Colonic mucosa (tissue), 4 donors: ENCODE measurements around the gene A4GALT. TPM values are rescaled to one million over a fixed set of nuclear protein-coding genes. Genes with fewer than 3 reads are reported as not detected.
A peak's percentile ranks its signal among the peaks of the same experiment; 100 is the strongest.
"Not testable (repeated sequence)": the region's sequence is repeated elsewhere in the genome, so short reads cannot be mapped to it uniquely, and the experiment has no call there.

Experiments used
- DNase-seq: peaks from one replicate; pipeline ENCODE4 v3.0.0-alpha.2; 2020
- H3K27ac ChIP-seq: fragments of 200-600 bp; one replicate; pipeline ENCODE4 v1.8.0; 2021
- H3K27me3 ChIP-seq: fragments of 200-600 bp; one replicate; pipeline ENCODE4 v1.8.0; 2021
- H3K36me3 ChIP-seq: fragments of 200-600 bp; one replicate; pipeline ENCODE4 v1.8.0; 2021
- H3K4me1 ChIP-seq: fragments of 200-600 bp; one replicate; pipeline ENCODE4 v1.8.0; 2021; ENCODE audit warnings: mild to moderate bottlenecking
- H3K4me3 ChIP-seq: fragments of 200-600 bp; one replicate; pipeline ENCODE4 v1.8.0; 2021
- H3K9ac ChIP-seq, 2 donors: one replicate each; pipeline ENCODE4 v1.7.0; 2013; ENCODE audit warnings: control low read depth in 2 of 2, low read depth in 2 of 2, low read length in 2 of 2
- H3K9me3 ChIP-seq: fragments of 200-600 bp; one replicate; pipeline ENCODE4 v1.8.0; 2021
- intact Hi-C: fragments of 100-400 bp; cut with DNase I; formaldehyde crosslinking; loops from one replicate; pipeline ENCODE4 v1.14.1; 2022
- total RNA-seq, 2 donors: library from RNA; stranded (reverse); fragmentation: NEBNext Ultra II Directional in 1 of 2; extraction: Animal tissue kit (Norgen Biotek cat#: 25700) in 1 of 2; gene quantifications; one replicate each; pipeline ENCODE4 v1.2.1, GENCODE V29; 2021
- TF ChIP-seq, protein P1 (sequence below): fragments of 200-600 bp; IDR thresholded peaks from one replicate; pipeline ENCODE4 v1.8.0; 2022; ENCODE audit warnings: antibody characterized with exemption, mild to moderate bottlenecking
- donor health status: healthy.
- donor health status: DM: no; HTN: no; CAD: no.
- donor health status: DM: no; HTN: no; CAD: no.

The A4GALT gene
- total RNA-seq, 2 donors from 2014 or later, result 2.7 to 8.7 TPM

DNA sequence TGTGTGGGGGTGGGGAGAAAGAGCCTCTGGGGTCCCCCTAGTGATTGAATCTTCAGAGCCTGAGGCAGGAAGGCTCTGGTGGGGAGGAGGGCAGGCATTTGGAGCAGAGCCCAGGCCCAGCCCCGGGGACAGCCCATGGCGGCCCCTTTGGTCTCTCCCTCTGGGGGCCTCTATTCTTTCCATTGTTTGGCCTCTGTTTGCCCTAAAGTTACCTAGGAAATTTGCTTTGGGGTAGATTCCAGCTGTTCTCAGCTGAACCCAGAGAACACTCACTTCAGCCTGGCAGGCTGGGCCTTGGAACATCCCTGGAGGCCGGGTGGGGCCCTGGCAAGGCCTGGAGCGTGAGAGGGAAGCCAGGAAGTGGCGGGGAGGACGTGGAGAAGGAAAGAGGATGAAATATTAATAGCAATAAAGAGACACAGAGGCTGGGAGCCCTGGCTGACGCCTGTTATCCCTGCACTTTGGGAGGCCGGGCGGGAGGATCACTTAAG is 22.9 kb upstream of the A4GALT start:
- H3K4me1 ChIP-seq, result no peaks in the 10 kb centered on the region
- TF ChIP-seq, protein P1, sequence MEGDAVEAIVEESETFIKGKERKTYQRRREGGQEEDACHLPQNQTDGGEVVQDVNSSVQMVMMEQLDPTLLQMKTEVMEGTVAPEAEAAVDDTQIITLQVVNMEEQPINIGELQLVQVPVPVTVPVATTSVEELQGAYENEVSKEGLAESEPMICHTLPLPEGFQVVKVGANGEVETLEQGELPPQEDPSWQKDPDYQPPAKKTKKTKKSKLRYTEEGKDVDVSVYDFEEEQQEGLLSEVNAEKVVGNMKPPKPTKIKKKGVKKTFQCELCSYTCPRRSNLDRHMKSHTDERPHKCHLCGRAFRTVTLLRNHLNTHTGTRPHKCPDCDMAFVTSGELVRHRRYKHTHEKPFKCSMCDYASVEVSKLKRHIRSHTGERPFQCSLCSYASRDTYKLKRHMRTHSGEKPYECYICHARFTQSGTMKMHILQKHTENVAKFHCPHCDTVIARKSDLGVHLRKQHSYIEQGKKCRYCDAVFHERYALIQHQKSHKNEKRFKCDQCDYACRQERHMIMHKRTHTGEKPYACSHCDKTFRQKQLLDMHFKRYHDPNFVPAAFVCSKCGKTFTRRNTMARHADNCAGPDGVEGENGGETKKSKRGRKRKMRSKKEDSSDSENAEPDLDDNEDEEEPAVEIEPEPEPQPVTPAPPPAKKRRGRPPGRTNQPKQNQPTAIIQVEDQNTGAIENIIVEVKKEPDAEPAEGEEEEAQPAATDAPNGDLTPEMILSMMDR, result no peak
- H3K36me3 ChIP-seq, result no peaks in the 10 kb centered on the region
- no peak overlapping the region for H3K4me3 ChIP-seq
- peak overlapping the region in 1 of 2 donors; percentile 23 for H3K9ac ChIP-seq
- no peaks in the 10 kb centered on the region for H3K27me3 ChIP-seq
- intact Hi-C loops, result no loop called here
- peak; percentile 45 for DNase-seq
- peak overlapping the region; percentile 50 for H3K27ac ChIP-seq
- no peaks in the 10 kb centered on the region for H3K9me3 ChIP-seq

DNA sequence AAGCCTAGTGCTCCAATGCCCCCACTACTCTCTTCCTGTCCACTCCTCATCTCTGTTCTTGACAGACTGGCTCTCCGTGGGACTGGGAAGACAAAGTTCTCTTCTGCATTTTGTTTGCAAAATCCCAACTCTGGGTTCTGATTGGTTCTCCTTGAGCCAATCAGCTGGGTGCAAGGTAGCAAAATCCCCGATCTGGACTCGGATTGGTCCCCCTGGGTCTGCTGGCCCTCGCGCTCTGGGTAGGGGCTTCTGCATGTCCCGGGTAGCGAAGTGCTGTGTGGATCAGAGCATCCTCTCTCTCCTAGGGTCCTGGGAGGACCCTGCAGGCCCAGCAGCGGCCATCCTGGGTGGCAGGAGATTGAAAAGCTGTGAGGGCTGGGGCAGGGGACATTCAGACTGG is 22.3 kb upstream of the A4GALT start:
- DNase-seq, result no peak

DNA sequence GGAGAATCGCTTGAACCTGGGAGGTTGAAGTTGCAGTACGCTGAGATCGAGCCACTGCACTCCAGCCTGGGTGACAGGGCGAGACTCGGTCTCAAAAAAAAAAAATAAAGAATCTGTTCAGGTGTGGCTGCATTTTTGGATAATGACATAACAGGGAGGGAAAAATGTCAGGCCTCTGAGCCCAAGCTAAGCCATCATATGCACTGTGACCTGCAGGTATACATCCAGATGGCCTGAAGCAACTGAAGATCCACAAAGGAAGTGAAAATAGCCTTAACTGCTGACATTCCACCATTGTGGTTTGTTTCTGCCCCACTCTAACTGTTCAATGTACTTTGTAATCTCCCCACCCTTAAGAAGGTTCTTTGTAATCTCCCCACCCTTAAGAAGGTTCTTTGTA is 19.6 kb upstream of the A4GALT start:
- DNase-seq, H3K9me3 ChIP-seq, H3K27me3 ChIP-seq, H3K4me1 ChIP-seq, intact Hi-C loops, H3K27ac ChIP-seq, H3K36me3 ChIP-seq, H3K4me3 ChIP-seq, H3K9ac ChIP-seq: not testable (repeated sequence)

More for the DNA sequence above, 22.3 kb upstream of the A4GALT start:
- Histone ChIP-seq H3K9ac (peak overlapping the region in 1 of 2 donors; percentile 23), H3K27ac (peak overlapping the region; percentile 50), H3K9me3 (no peaks in the 10 kb centered on the region), H3K27me3 (no peaks in the 10 kb centered on the region), H3K4me1 (no peaks in the 10 kb centered on the region), H3K4me3 (no peak overlapping the region), H3K36me3 (no peaks in the 10 kb centered on the region)
- intact Hi-C loops, result no loop called here
- TF ChIP-seq, protein P1, result no peak

- no peak overlapping the region for H3K4me3 ChIP-seq
- TF ChIP-seq, protein P1, result no peak
- no peak for DNase-seq
- no peaks in the 10 kb centered on the region for H3K36me3 ChIP-seq
- no peaks in the 10 kb centered on the region for H3K9me3 ChIP-seq
- no peak overlapping the region for H3K9ac ChIP-seq
- no peaks in the 10 kb centered on the region for H3K4me1 ChIP-seq
- no peaks in the 10 kb centered on the region for H3K27me3 ChIP-seq
- intact Hi-C loops, result no loop called here
- no peak overlapping the region for H3K27ac ChIP-seq
Observed at GRCh38 chr22:42734406-42734805, 13.7 kb upstream of the A4GALT start.

- H3K27ac ChIP-seq, H3K36me3 ChIP-seq, H3K4me3 ChIP-seq, DNase-seq, intact Hi-C loops, H3K4me1 ChIP-seq, H3K27me3 ChIP-seq, H3K9ac ChIP-seq, H3K9me3 ChIP-seq: not testable (repeated sequence)
Observed at GRCh38 chr22:42733394-42733793, 12.7 kb upstream of the A4GALT start.

DNA sequence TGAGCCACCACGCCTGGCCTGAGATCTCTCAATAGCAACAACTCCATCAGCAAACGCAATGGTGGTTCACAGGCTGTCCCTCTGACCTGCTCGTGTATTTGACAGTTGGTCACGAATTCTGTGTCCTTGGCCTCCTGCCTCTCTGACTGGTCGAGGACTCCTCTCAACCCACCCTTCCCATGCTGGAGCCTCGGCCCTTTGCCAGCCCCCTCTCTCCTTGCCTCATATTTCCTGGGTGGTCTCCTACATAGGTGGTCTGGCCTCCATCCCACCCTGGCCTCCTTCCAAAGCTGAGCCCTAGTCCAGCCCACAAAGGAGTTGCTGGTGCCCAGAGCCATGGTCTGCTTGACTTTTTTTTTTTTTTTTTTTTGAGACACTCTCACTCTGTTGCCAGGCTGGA is 11.4 kb upstream of the A4GALT start:
- DNase-seq, result no peak
- H3K27ac ChIP-seq, result no peak overlapping the region
- no peak overlapping the region for H3K4me3 ChIP-seq
- H3K9ac ChIP-seq, result no peak overlapping the region
- H3K4me1 ChIP-seq, result no peaks in the 10 kb centered on the region
- TF ChIP-seq, protein P1, result no peak
- intact Hi-C loops, result no loop called here
- H3K9me3 ChIP-seq, result no peaks in the 10 kb centered on the region
- no peaks in the 10 kb centered on the region for H3K27me3 ChIP-seq
- no peaks in the 10 kb centered on the region for H3K36me3 ChIP-seq
